Measurements from ENCODE around the gene DOCK3. TPM values are rescaled to one million over a fixed set of nuclear protein-coding genes. Genes with fewer than 3 reads are reported as not detected.
A peak's percentile ranks its signal among the peaks of the same experiment; 100 is the strongest.

DOCK3 gene
- total RNA-seq, 1 experiment from 2014 or later, result 5.6 TPM

- H3K9me3 Mint-ChIP-seq, result peaks cover 9% of the 10 kb centered on the region; the same call in 1 of the 2 replicates
- TF ChIP-seq E2F4 (CRISPR knock-in tag; IDR thresholded peaks at IDR 0.05; ENCODE audit: borderline replicate concordance, low read depth) (no peak), NFATC4 (CRISPR knock-in tag; IDR thresholded peaks at IDR 0.05) (no peak), TEAD4 (CRISPR knock-in tag; IDR thresholded peaks at IDR 0.05) (no peak), HMGXB4 (CRISPR knock-in tag; IDR thresholded peaks at IDR 0.05) (no peak), FOXJ3 (CRISPR knock-in tag; IDR thresholded peaks at IDR 0.05; ENCODE audit: borderline replicate concordance) (no peak), USF1 (CRISPR knock-in tag; IDR thresholded peaks at IDR 0.05) (no peak), MLX (CRISPR knock-in tag; IDR thresholded peaks at IDR 0.05) (no peak), ETV6 (CRISPR knock-in tag; IDR thresholded peaks at IDR 0.05) (no peak), TP53 (CRISPR knock-in tag; IDR thresholded peaks at IDR 0.05) (no peak), ATF3 (CRISPR knock-in tag; conservative IDR thresholded peaks at IDR 0.05) (no peak)
- ATAC-seq, result no peak
Observed at GRCh38 chr3:50883755-50884154, 209.0 kb downstream of the DOCK3 start.

GRCh38 chr3:50885070-50885850 lies 210.5 kb downstream of the DOCK3 start:
- peak; percentile 24; the same call in 1 of the 2 replicates for TF ChIP-seq CTCF (IDR thresholded peaks at IDR 0.05)
- no peak for TF ChIP-seq STAT6 (CRISPR knock-in tag; conservative IDR thresholded peaks at IDR 0.05; ENCODE audit: low read depth)
- DNase-seq (ENCODE audit: low spot score) (peak; percentile 57), ATAC-seq (peak; percentile 96)
- Mint-ChIP-seq H3K27me3 (ENCODE audit: low read depth) (no peaks in the 10 kb centered on the region), H3K4me1 (peaks cover 13% of the 10 kb centered on the region), H3K36me3 (peaks cover 8% of the 10 kb centered on the region; the same call in 1 of the 2 replicates), H3K4me3 (no peak overlapping the region), H3K9me3 (peaks cover 11% of the 10 kb centered on the region; the same call in 1 of the 2 replicates), H3K27ac (no peak overlapping the region)
- ChIA-PET CTCF (interaction anchor here (0.6 to 2.5 kb wide), 14 partner anchors 11 to 435 kb away, joined by 3 to 14 read pairs (median 4); partner anchors contain the start of genes DOCK3 and MAPKAPK3), POLR2A (no interaction called here)

More at GRCh38 chr3:50883755-50884154, 209.0 kb downstream of the DOCK3 start:
- Mint-ChIP-seq H3K27me3 (ENCODE audit: low read depth) (no peaks in the 10 kb centered on the region), H3K4me1 (peaks cover 15% of the 10 kb centered on the region), H3K27ac (no peak overlapping the region), H3K36me3 (peaks cover 8% of the 10 kb centered on the region; the same call in 1 of the 2 replicates), H3K4me3 (no peak overlapping the region)
- POLR2A ChIA-PET, result no interaction called here
- DNase-seq (ENCODE audit: low spot score), result no peak
- CTCF ChIA-PET, result interaction anchor here (1.9 to 2.5 kb wide), 3 partner anchors 15 to 268 kb away, joined by 8 to 14 read pairs (median 13); partner anchors contain the start of gene MAPKAPK3

Data from WTC11 (cell line).